Esophagus mucosa (tissue), 1 donor: ENCODE data around the gene ZBTB20. TPM values are rescaled to one million over a fixed set of nuclear protein-coding genes. Genes with fewer than 3 reads are reported as not detected.

Experiments used
- ATAC-seq: fragments of 200-7000 bp; cut with Tn5 transposase; one replicate; pipeline ENCODE4 v1.9.1; 2020
- total RNA-seq: library from RNA; stranded (reverse); gene quantifications from one replicate; pipeline ENCODE4 v1.2.4, GENCODE V29; 2023
- donor health status: DM: yes; HTN: yes; CAD: no.

Gene ZBTB20
- total RNA-seq, 1 donor from 2014 or later = 7.3 TPM

DNA sequence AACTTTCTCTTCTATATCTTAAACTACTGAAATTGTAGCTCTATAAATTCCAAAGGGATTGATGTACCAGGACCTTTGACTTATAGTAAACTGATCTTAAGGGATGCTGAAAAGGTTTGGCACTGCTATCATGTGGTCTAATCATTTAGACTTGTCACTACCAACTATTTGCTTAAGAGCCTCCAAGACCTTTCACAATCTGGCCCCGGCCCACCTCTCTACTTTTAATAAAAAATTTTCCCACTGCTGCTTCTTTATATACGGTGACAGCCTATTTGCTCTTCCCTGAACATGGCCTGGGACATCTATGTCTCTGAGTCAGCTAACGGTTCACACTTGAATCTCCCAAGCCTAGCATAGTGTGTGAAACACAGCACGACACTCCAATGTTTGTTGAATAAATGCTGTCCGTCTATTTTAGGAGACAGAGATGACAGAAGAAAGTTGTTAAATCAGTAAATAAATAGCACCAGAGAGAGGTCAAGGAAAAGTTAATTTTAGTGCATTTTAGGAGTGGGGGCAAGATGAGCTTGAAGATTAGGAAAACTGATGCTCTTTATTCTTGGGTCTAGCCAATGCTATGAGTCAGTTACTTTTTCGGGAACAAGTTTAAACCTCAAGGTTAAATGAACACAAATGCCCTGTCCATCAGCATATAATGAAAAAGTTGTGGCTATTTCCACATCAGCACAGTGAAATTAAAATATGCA, 640.3 kb downstream of the ZBTB20 start:
- no peak for ATAC-seq

DNA sequence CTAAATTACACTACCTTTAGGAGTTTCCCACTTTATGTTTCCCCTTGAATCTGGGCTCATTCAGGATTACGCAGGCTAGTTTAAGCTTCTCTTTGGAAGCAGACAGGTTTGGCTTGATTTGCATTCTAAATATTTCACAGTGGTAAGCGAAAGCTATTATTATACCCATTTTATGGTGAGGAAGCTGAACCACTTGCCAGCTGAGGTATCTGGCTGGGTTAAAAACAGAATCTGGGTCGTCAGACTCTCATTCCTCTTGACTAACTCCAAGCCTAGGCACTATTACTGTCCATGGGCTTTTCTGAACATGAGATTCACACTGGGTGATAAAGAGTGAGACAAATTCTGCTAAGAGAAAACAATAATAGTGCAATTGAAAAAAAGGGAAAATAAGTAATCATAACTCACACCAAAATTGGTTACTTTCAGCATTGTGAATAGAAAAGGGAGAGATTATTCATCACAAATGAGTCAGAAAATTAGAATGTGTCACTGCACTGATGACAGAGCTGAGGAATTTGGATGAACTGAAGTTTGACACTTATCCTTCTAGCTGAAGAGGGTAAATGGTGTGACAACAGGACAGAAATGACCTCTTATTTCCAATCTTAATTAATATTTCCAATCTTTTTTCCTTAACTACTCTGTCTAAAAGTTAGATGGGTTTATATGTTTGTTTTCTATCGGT, 642.0 kb downstream of the ZBTB20 start:
- ATAC-seq = no peak

DNA sequence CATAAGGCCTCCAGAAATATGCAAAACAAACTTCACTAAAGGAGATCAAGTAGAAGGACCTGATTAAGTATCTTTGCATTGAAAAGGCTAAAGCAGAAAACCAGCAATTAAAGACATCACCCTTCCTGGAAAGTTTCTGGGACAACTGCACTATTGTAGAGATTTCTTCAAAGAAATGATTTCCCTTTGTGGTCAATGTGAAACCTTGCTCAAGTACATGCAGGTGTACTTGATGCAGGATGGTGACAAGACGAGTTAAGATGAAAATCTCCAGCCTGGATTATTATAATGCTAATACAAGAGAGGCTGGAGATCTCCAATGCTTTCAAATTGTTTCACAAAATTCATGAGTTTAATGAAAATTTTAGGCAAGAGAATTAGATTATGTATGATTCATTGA, 644.9 kb downstream of the ZBTB20 start:
- ATAC-seq = no peak

DNA sequence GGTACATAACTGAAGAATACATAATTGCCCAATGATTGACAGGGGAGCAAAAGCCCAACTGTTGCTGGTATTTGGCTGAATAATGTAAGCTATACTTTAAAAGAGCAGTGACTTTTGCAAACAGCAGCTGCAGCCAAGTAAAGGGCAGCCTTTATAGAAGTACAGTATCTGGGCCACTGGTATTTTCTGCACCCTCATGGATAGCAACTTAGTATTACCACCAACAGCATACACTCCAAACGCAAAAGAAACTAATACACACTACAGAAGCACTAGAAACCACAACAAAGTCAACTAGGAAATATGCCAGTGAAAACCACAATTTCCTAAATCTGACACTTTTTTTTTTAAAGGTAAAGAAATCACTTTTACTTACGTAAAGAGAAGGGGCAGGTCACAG, 647.1 kb downstream of the ZBTB20 start:
- no peak for ATAC-seq

DNA sequence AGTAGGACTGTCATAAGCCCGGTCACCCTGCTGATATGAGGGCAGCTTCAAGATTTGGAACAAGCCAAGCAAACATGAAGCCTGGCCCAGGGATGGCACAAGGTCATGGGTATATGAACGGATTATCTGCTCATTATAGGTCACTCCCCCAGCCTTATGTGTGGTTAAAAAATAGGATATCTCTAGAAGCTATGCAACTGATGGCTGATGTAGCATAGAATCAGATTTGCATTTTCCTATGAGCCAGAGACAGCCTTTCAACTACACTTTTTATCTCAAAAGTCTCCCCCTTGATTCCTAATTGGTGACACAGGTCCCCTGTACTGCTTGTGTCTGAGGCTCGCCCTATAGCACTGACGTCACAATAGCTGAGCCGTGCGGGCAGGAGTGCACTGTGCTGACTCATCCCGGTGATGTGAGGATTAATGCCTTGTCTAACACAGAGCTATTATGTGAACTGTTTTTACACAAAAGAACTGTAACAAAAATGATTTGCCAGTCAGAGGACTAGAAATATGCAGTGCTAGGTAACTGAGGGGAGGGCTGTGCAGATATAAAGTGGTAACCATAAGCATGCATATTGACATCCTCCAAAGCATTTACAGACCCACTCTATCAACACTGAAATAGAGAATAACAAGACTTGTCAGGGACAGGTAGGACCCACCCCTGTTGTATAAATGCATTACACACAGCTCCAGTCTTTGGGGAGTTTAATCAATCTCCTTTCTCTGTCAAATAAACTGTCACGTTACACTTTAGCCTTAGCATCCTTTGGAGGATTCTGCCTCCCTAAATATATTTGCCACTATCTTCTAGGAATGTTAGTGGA, 648.3 kb downstream of the ZBTB20 start:
- ATAC-seq = peak; percentile 100

DNA sequence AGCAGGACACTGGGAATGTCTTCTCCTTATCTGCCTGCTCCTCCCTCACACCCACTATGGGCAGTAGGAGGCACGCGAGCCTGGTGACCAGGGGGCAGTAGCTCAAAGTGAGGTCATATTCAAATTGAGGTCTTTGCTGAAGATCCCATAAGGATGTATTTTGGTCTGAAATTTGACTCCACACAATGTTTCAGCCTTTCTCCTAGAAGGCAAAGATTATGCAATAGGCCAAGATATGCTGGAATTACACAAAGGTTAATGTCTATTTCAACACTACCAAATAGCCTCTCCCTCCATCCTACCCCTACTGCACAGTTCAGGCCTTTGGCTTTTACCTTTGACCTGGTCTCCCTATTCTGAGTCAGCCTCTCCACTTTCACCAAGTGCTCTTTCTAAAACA, 650.2 kb downstream of the ZBTB20 start:
- ATAC-seq = no peak

DNA sequence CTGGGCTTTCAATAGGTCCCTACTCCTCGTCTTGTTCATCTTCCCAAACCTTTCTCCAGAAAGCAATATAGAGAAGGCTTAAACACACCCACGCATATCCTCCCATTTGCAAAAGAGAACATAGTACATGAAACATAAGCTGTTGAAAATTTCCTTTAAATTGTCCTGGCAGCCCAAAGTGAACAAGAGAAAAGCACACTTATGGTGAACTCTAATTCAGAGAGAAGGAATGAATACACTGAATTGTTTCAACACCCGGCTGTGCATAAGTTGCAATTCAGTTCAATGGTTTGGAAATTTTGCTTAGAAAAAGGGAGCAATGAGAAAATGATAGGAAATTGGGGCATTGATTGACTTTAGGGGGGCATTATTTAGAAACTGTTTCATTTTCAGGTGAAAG, 650.6 kb downstream of the ZBTB20 start:
- no peak for ATAC-seq

DNA sequence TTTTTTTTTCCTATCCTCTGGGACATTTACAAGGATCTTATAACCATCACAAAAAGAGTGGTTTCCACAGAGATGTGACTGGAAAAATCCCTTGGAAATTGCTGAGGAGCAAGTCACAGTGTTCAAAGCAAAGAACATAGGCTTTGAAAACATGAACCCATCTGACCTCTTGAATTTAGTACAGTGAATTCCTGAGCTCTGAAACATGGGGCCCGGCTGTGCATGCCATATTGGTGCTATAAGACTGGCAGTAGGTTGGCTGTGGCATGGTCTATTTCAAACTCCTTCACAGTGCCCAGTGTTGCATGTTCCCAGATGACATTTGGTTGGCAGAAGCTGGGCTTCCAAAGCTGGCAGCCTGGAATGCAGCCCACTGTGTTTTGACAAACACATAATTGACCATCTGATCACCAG, 651.1 kb downstream of the ZBTB20 start:
- ATAC-seq = no peak

DNA sequence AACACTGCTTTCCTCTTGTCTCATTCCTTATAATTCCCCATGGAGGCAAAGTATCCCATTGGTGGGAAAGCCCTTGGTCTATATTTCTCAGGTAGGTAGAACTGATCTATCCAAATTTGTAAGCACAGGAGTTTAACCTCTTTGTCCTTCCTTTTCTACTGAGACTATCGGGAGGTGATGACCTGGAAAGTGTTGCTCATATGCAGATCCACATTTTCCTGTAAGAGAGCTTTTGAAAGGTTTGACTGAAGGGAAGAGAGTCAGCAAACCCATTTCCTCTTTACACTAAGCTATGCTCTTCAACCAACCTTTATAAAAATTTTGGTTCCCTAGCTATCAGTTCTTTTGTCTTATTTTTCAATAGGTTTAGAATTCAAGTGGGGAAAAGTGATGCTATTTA, 652.6 kb downstream of the ZBTB20 start:
- ATAC-seq = no peak

DNA sequence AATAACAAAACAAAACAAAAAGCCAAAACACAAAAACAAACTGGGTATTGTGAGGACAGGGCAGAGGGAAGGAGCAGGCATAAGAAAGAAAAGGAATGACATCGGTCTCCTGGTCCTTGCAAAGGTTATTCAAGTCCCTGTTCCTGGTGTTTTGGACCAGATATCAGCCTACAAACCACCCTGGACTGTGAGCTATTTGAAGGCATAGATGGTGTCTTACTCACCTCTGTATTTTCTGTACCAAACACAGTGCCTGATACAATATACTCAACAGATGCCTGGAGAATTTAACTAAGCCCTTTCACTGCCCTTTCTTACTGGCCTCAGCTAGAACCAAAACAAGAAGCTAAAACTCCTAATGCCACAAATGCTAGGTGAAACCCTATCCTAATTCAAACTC, 656.3 kb downstream of the ZBTB20 start:
- no peak for ATAC-seq

DNA sequence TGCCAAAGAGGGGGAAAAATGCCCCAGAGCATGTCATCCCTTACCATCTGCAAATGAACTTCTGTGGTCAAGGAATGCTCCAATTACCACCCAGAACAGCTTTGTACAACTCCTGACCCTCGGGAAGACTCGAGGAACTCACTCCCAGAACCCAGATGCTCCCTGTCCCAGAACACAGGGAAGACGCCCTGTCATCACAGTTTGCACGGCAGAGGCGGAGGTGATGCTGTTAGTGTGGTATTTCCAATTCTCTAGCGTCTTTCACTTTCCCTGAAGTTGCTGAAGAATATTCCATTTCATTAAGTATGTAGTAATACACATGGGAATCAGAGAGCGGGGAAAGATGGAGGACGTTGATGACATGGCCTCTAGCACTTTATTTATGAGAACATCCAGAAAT, 659.6 kb downstream of the ZBTB20 start:
- no peak for ATAC-seq

DNA sequence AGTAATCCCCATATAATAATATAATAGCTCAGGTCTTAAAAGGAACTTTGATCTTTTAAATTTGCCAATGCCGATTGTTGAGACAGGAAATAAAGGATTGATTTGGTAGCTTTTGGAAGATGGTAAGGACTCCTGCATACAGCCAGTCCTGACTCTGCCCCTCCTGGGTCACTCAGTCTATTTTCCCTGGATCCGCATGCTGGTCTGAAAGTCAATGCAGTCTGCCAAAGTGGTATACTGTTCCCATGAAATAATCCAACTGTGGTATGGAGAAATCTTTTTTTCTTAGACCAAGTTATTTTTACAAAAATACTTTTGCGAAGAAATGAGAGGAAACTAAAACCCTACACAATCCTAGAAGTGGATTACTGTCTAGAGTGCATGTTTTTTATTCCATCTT, 662.2 kb downstream of the ZBTB20 start:
- no peak for ATAC-seq

DNA sequence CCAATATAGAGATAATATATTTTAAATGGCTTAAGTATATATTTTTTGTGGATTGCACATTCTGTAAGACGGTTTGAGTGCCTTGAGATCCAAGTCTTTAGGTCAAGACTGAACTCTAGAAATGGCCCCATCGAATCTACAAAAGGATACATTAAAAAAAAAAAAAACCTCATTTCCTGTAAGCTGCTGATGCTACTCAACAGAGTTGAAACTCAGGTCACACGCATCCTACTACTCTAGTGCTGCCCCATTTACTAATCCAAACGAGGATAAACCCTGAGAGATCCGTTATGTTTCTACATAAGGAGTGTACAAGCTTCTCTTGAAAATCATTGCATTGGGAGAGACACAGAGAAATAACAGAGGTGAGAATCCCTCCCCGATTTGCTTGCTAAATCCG, 666.0 kb downstream of the ZBTB20 start:
- ATAC-seq = no peak

DNA sequence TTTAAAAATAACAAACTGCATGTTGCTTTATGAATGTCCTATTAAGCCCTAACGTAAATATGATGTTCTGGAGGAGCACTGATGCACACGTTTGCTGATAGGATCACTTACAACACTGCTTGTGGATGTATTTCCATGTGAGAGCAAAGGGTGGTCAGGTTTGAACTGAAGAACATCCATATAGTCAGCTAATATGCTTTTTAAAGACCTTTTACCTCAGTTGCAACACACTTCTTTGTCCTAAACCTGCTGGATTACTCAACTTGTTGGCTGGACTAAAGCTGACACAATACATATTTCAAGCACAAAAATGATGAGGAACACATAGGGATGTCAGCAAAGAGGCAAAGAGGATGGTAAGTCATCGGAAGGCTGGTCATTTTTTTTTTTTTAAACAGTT, 666.6 kb downstream of the ZBTB20 start:
- ATAC-seq = no peak

DNA sequence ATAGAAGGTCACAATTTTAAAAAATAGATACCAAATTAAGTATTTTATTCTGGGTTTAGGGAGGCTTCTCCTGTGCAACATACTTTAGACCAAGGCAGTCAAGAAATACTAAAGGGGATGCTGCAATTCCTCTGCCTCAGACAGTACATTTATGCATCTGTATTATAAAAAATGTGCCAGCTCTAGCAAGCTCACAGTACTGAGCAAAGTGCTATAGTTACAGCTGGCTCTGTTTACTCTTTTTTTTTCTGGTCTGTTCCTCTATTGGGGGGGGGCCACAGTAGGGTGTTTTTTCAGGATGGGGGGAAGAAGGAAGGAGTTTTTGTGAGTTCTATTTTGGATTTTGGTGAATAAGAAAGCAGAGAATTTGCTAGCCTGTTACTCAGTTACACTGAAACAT, 668.3 kb downstream of the ZBTB20 start:
- no peak for ATAC-seq

DNA sequence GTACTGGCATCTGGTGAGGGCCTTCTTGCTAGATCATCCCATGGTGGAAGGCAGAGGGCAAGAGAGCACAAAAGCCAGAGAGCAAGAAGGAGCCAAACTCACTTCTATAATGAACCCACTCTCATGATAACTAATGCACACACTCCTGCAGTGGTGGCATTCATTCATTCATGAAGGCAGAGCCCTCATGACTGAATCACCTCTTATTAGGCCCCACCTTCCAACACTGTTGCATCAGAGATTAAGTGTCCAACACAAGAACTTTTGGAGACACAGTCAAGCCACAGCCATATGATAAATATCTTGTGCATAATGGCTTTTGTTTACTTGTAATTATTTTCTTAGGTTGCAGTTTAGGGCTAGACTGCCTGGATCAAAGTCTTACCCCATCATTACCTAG, 670.6 kb downstream of the ZBTB20 start:
- no peak for ATAC-seq

DNA sequence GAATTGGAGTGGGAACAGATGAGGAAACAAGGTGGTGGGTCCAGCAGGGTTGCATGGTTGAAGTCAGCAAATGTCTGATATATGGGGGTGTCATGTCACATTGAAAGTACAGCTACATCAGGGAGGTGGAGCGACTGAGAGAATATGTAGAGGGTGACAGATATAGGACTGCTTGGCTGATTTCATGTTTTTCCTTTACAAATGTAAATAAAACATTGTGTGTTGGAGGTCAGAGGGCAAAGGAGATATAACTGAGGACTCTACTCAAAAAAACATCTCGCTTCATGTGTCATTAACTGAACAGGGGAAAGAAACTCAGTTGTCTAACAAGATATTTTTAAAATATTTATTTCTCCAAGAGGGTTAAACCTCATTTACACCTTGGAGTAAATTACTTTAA, 675.6 kb downstream of the ZBTB20 start:
- no peak for ATAC-seq

DNA sequence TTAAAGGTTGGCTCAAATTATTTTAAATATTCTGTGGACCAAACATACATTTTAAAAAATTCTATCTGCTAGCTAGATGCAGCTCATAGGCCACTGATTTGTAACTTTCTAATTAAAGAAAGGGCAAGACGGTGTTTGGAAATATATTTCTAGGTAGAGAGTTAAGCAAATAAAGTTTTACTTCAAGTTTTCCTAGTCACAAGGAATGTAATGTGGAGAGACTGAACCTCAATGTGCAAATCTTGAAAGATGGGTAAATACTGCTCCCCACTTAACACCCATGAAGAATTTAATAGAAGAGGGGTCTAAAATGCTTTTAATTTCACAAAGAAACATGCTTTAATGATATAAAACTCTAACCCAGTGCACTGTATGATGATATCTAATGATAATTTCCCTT, 678.0 kb downstream of the ZBTB20 start:
- no peak for ATAC-seq

DNA sequence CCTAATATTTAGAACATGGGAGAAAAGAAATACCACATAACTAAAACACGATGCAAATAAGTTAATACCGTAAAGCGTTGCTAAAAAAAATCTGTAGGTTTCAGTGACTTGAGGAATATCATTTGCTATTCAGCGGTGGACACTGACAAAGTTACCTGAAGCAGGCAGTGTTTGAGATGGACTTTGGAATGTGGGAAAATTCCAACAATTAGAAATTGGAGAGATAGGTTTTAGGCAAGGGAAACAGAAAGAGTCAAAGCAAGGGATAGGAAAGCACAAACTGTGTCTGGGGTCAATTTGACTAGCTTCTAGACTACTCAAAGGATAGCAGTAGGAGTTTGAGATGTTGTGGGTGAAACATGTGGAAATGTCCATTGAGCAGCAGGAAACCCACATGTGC, 680.3 kb downstream of the ZBTB20 start:
- ATAC-seq = no peak

DNA sequence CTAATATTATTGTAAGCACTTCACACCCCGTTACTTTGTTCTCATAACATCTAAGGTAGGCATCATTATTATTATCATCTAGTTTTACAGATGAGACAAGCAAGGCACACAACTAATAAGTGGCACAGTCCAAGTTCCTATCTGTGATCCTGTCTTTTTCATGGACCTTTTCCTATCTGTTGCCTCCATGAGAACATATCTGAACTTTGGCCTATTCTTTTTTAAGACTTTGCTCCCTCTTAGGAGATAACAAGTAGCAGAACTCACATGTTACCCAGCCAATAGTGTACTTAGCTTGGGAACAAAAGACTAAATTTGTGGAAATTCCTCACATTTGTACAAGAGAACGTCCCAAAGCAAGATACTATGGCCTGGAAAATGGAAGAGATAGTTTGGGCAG, 680.8 kb downstream of the ZBTB20 start:
- no peak for ATAC-seq

DNA sequence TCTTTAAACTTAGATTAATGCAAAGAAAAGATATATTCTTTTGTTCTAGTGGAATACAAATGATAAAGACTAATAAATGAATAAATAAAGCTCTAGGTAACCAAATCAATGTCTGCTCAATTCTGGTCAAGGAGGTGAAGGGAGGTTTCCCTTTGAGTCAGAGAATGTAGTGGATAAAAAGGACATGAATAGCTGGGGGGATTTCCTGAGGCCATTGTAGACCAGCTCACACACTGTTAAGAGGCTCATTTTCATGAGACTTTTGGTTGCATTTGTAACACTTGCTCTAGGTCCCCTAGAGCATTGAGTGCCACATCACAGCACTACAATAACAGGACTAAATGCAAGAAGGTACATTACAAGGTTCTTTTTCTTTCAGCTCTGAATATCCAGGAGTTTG, 682.5 kb downstream of the ZBTB20 start:
- no peak for ATAC-seq

DNA sequence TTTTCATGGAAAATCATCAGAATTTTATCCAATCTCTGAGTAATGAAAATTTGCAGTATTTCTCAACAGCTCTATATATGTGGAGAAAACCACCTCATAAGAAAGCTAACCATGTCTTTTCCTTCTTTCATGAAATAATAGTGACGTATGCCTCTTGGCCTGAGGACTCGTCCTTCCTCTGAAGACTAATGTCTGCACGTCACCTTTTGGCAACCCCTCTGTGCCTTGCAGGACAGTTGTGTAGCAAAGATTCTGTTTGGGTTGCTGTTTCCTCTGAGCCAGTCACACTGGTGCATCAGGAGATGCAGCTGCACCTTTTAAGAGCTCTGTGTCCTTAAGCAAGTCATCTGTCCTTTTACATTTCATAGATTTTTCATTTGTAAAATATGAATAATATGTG, 684.3 kb downstream of the ZBTB20 start:
- ATAC-seq = no peak

DNA sequence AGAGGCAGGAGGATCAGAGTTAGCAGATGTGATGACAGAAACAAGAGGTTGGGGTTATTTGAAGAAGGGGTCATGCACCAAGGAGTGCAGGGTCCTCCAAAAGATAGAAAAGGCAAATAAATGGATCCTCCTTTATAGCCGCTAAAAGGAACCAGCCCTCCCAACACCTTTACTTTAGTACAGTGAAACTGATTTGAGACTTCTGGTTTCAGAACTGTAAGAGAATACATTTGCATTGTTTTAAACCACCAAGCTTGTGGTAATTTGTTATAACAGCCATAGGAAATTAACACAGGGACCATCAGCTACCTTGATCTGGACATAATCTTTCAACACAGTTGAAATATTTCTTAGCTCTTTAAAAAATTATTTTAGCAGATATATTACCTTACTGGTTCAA, 686.6 kb downstream of the ZBTB20 start:
- no peak for ATAC-seq

DNA sequence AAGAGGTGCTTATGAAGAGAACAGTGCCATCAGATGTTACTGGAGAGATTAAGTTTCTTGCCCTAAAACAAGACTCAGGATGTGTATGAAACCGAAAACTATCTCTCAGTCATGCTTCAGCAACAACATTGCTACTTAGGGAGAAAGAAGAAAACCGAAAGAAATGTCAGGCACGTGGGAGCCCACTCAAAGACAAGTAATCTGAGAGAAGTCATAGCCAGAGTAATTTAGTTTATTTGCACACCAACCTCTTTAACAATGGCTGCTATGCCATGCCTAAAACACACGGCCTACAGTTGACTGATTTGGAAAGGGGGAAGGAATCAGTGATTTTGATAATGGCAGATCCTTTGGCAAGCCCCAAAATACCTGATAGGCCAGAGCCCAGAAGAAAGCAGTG, 690.3 kb downstream of the ZBTB20 start:
- no peak for ATAC-seq
